Endothelial cell of umbilical vein (primary cell): ENCODE measurements around the gene GAS5. TPM values are rescaled to one million over a fixed set of nuclear protein-coding genes. Genes with fewer than 3 reads are reported as not detected.

Experiments
- BruUV-seq: library from RNA; stranded (reverse); fragments of 400-500 nt; replicated peaks from 2 replicates; lab custom pipeline; 2021; lab: Mats Ljungman, UMichigan
- CTCF ChIA-PET: fragments of 300-600, 350-600 bp; sonication (Branson Sonifier 250); formaldehyde crosslinking; loops from one replicate; lab custom pipeline; 2021; ENCODE audit warnings: antibody characterized with exemption, inconsistent platforms; lab: Charles Lee
- POLR2A ChIA-PET: fragments of 300-600, 350-600 bp; sonication (Branson Sonifier 250); formaldehyde crosslinking; loops from one replicate; lab custom pipeline; 2021; ENCODE audit warnings: antibody characterized with exemption, inconsistent platforms; lab: Charles Lee
- DNase-seq: peaks from one replicate; pipeline ENCODE4 v3.0.0-alpha.2; 2011; ENCODE audit warnings: low read depth, low spot score
- FAIRE-seq: peaks from 2 replicates; lab custom pipeline; 2011; peaks lifted over from hg19 to GRCh38; lab: Jason Lieb, UNC
- H2AFZ ChIP-seq: 2 replicates; pipeline ENCODE4 v1.6.0; 2012; ENCODE audit warnings: low read depth, low read length, control low read depth, inconsistent platforms
- H3K27ac ChIP-seq: 2 replicates; pipeline ENCODE4 v1.5.1; 2011; ENCODE audit warnings: low read depth, mild to moderate bottlenecking, control low read depth, low read length, moderate library complexity; ENCODE audit not compliant: insufficient read depth
- H3K27me3 ChIP-seq, 2 experiments: 2 replicates each; pipeline versions ENCODE4 v1.6.0 to v1.6.1; 2011; ENCODE audit warnings: low read length in 2 of 2, mixed read lengths in 1 of 2; ENCODE audit not compliant: control insufficient read depth in 2 of 2, insufficient read depth in 2 of 2
- H3K36me3 ChIP-seq, 2 experiments: 2 replicates in 1 of 2; 3 replicates in 1 of 2; pipeline ENCODE4 v1.5.1; 2011; ENCODE audit warnings: low read length in 2 of 2, mild to moderate bottlenecking in 1 of 2, moderate library complexity in 1 of 2; ENCODE audit not compliant: control insufficient read depth in 2 of 2, insufficient read depth in 2 of 2; ENCODE audit errors: extremely low read depth in 1 of 2
- H3K4me1 ChIP-seq: 3 replicates; pipeline ENCODE4 v1.5.1; 2011; ENCODE audit warnings: mild to moderate bottlenecking, low read length; ENCODE audit not compliant: control insufficient read depth, insufficient read depth; ENCODE audit errors: extremely low read depth
- H3K4me2 ChIP-seq: 2 replicates; pipeline ENCODE4 v1.6.1; 2011; ENCODE audit warnings: low read length, control low read depth, mixed read lengths; ENCODE audit not compliant: insufficient read depth
- H3K4me3 ChIP-seq, 3 experiments: fragments of 200-600 bp in 1 of 3; sonication (generic), shearing (Covaris generic) in 1 of 3; replicated peaks in 1 of 3; 2 replicates each; pipeline ENCODE4 v1.5.1; 2011 to 2016; ENCODE audit warnings: control low read depth in 3 of 3, low read length in 3 of 3, mild to moderate bottlenecking in 2 of 3, inconsistent platforms in 1 of 3, low read depth in 1 of 3, moderate library complexity in 1 of 3; ENCODE audit not compliant: insufficient read depth in 1 of 3
- H3K79me2 ChIP-seq: 2 replicates; pipeline ENCODE4 v1.6.0; 2012; ENCODE audit warnings: low read length, inconsistent platforms; ENCODE audit not compliant: control insufficient read depth, insufficient read depth
- H3K9ac ChIP-seq: replicated peaks from 2 replicates; pipeline ENCODE3; 2011; ENCODE audit warnings: low read length, control low read depth; ENCODE audit not compliant: insufficient read depth; ENCODE audit errors: extremely low read depth
- H3K9me1 ChIP-seq: replicated peaks from 3 replicates; pipeline ENCODE4 v1.6.0; 2011; ENCODE audit warnings: mild to moderate bottlenecking, low read length; ENCODE audit not compliant: control insufficient read depth, insufficient read depth; ENCODE audit errors: extremely low read depth
- H3K9me3 ChIP-seq: replicated peaks from 2 replicates; pipeline ENCODE4 v1.5.1; 2012; ENCODE audit warnings: low read length, inconsistent platforms; ENCODE audit not compliant: control insufficient read depth, insufficient read depth
- H4K20me1 ChIP-seq: replicated peaks from 2 replicates; pipeline ENCODE3; 2011; ENCODE audit warnings: mild to moderate bottlenecking, low read length; ENCODE audit not compliant: control insufficient read depth, insufficient read depth; ENCODE audit errors: extremely low read depth
- EZH2 ChIP-seq: IDR thresholded peaks from 2 replicates; pipeline ENCODE4 v1.6.1; 2012; ENCODE audit warnings: borderline replicate concordance, low read depth, mild to moderate bottlenecking, moderate library complexity, low read length, inconsistent platforms; ENCODE audit not compliant: severe bottlenecking
- FOS ChIP-seq: IDR thresholded peaks from 2 replicates; pipeline ENCODE4 v1.6.1; 2011; ENCODE audit warnings: mild to moderate bottlenecking, low read length, moderate library complexity, borderline replicate concordance; ENCODE audit not compliant: insufficient read depth
- GATA2 ChIP-seq: IDR thresholded peaks from 2 replicates; pipeline ENCODE4 v1.7.0; 2011; ENCODE audit warnings: low read depth, mild to moderate bottlenecking, moderate library complexity, mixed read lengths, low read length; ENCODE audit not compliant: insufficient read length, insufficient read depth
- JUN ChIP-seq: IDR thresholded peaks from 2 replicates; pipeline ENCODE4 v1.6.1; 2011; ENCODE audit warnings: borderline replicate concordance, low read depth; ENCODE audit not compliant: insufficient read length, insufficient read depth
- MYC ChIP-seq: IDR thresholded peaks from one replicate; pipeline ENCODE4 v1.6.1; 2011; ENCODE audit warnings: mild to moderate bottlenecking, low read depth, low read length
- POLR2A ChIP-seq: IDR thresholded peaks from 2 replicates; pipeline ENCODE4 v1.6.1; 2012; ENCODE audit warnings: low read depth, mild to moderate bottlenecking, control low read depth, low read length
- POLR2AphosphoS5 ChIP-seq: IDR thresholded peaks from 2 replicates; pipeline ENCODE4 v1.6.1; 2012; ENCODE audit warnings: low read depth, mild to moderate bottlenecking, control low read depth, low read length, moderate library complexity; ENCODE audit not compliant: insufficient read depth
- dilution Hi-C: fragments of 300-500 bp; cut with MboI; formaldehyde crosslinking; loops from one replicate; pipeline ENCODE4 v1.15.0; 2019; ENCODE audit warnings: low sequenced_read_pairs; ENCODE audit not compliant: extremely low pct_ligation_motif_present
- intact Hi-C: fragments of 100-400 bp; cut with micrococcal nuclease; formaldehyde crosslinking; loops from one replicate; pipeline ENCODE4 v1.10.0; 2022
- polyA plus RNA-seq, 4 experiments: library from polyadenylated mRNA; depleted of rRNA in 3 of 4; stranded (reverse) in 3 of 4; unstranded in 1 of 4; fragments of >200 nt; gene quantifications; 2 replicates each; pipeline versions ENCODE4 v1.2.1 to v1.2.3, GENCODE V29; 2011 to 2012; ENCODE audit warnings: missing spikeins in 1 of 4
- total RNA-seq: library from RNA; stranded (reverse); gene quantifications from 2 replicates; pipeline ENCODE4 v1.2.3, GENCODE V29; 2021
- TF ChIP-seq, protein P1 (sequence below), 2 donors: IDR thresholded peaks; 1 replicate in 1 of 2; 2 replicates in 1 of 2; pipeline ENCODE4 v1.5.1; 2011; ENCODE audit warnings: low read length in 2 of 2, mild to moderate bottlenecking in 2 of 2, moderate library complexity in 2 of 2, control low read depth in 1 of 2, inconsistent platforms in 1 of 2, low read depth in 1 of 2; ENCODE audit not compliant: insufficient read depth in 1 of 2; ENCODE audit errors: extremely low read depth in 1 of 2
- TF ChIP-seq, protein P2 (sequence below): IDR thresholded peaks from 2 replicates; pipeline ENCODE4 v1.6.1; 2011; ENCODE audit not compliant: insufficient read depth, insufficient read length

GAS5 gene
- total and polyA plus RNA-seq, 2 donors (not counting 3 experiments of a cell fraction or from before 2014, with no cell fraction given): 343 to 492 TPM

- POLR2A ChIA-PET: interaction anchor here (1.0 to 1.6 kb wide), 3 partner anchors 10 to 158 kb away, joined by 4 read pairs; partner anchors contain the start of gene RC3H1
Observed at GRCh38 chr1:173864179-173864867, 3.5 kb downstream of the GAS5 start.

More at GRCh38 chr1:173864179-173864867, 3.5 kb downstream of the GAS5 start:
- Histone ChIP-seq H2AFZ (no peak overlapping the region), H3K9me3 (no peaks in the 10 kb centered on the region), H3K27me3 (no peaks in the 10 kb centered on the region), H3K4me3 (peak overlapping the region in 2 of 3 experiments; percentile 27 to 99), H3K27ac (peak overlapping the region; percentile 13), H3K9ac (no peak overlapping the region), H4K20me1 (peaks cover 8% of the 10 kb centered on the region), H3K36me3 (peaks cover 18 to 40% of the 10 kb centered on the region in 2 experiments), H3K4me1 (peaks cover 25% of the 10 kb centered on the region), H3K79me2 (peaks cover 37% of the 10 kb centered on the region), H3K4me2 (peak overlapping the region; percentile 95), H3K9me1 (no peaks in the 10 kb centered on the region)
- TF ChIP-seq POLR2AphosphoS5: no peak
- TF ChIP-seq POLR2A: no peak
- TF ChIP-seq EZH2: no peak
- TF ChIP-seq GATA2: no peak
- TF ChIP-seq, protein P1, sequence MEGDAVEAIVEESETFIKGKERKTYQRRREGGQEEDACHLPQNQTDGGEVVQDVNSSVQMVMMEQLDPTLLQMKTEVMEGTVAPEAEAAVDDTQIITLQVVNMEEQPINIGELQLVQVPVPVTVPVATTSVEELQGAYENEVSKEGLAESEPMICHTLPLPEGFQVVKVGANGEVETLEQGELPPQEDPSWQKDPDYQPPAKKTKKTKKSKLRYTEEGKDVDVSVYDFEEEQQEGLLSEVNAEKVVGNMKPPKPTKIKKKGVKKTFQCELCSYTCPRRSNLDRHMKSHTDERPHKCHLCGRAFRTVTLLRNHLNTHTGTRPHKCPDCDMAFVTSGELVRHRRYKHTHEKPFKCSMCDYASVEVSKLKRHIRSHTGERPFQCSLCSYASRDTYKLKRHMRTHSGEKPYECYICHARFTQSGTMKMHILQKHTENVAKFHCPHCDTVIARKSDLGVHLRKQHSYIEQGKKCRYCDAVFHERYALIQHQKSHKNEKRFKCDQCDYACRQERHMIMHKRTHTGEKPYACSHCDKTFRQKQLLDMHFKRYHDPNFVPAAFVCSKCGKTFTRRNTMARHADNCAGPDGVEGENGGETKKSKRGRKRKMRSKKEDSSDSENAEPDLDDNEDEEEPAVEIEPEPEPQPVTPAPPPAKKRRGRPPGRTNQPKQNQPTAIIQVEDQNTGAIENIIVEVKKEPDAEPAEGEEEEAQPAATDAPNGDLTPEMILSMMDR (IDR thresholded peaks at IDR 0.05; ENCODE audit: extremely low read depth in 1 of 2, insufficient read depth in 1 of 2, low read depth in 1 of 2, low read length in 2 of 2): no peak
- TF ChIP-seq, protein P2, sequence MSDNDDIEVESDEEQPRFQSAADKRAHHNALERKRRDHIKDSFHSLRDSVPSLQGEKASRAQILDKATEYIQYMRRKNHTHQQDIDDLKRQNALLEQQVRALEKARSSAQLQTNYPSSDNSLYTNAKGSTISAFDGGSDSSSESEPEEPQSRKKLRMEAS: no peak
- no peak for TF ChIP-seq MYC
- no peak for TF ChIP-seq FOS
- no peak for TF ChIP-seq JUN
- FAIRE-seq: no peak
- CTCF ChIA-PET: interaction anchor here (1.6 to 2.2 kb wide), 2 partner anchors 40 to 435 kb away, joined by 4 to 6 read pairs; partner anchors contain the start of gene DARS2
- no TSS peak for BruUV-seq
- intact Hi-C loops: no loop called here
- dilution Hi-C loops: no loop called here
- DNase-seq: no peak
